DOHH2 (cell line): ENCODE measurements around the gene FAM118A.

ENCODE experiments used
- EZH2phosphoT487 ChIP-seq: fragments of 200-600 bp; sonication (generic); IDR thresholded peaks from 2 replicates; pipeline ENCODE4 v1.6.1; 2017; ENCODE audit warnings: borderline replicate concordance, mild to moderate bottlenecking, antibody characterized with exemption, low read length, moderate library complexity, mixed read lengths
- TF ChIP-seq, protein P1 (sequence below): fragments of 200-600 bp; sonication (generic); IDR thresholded peaks from one replicate; pipeline ENCODE4 v1.5.1; 2014; ENCODE audit warnings: antibody characterized with exemption, mild to moderate bottlenecking, low read depth, low read length; ENCODE audit not compliant: poor library complexity, severe bottlenecking

GRCh38 chr22:45296628-45297297 is 13.0 kb upstream of the FAM118A start:
- TF ChIP-seq, protein P1, sequence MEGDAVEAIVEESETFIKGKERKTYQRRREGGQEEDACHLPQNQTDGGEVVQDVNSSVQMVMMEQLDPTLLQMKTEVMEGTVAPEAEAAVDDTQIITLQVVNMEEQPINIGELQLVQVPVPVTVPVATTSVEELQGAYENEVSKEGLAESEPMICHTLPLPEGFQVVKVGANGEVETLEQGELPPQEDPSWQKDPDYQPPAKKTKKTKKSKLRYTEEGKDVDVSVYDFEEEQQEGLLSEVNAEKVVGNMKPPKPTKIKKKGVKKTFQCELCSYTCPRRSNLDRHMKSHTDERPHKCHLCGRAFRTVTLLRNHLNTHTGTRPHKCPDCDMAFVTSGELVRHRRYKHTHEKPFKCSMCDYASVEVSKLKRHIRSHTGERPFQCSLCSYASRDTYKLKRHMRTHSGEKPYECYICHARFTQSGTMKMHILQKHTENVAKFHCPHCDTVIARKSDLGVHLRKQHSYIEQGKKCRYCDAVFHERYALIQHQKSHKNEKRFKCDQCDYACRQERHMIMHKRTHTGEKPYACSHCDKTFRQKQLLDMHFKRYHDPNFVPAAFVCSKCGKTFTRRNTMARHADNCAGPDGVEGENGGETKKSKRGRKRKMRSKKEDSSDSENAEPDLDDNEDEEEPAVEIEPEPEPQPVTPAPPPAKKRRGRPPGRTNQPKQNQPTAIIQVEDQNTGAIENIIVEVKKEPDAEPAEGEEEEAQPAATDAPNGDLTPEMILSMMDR: no peak
- no peak for TF ChIP-seq EZH2phosphoT487
